ENCODE results near the gene GRIK4.

The GRIK4 gene

DNA sequence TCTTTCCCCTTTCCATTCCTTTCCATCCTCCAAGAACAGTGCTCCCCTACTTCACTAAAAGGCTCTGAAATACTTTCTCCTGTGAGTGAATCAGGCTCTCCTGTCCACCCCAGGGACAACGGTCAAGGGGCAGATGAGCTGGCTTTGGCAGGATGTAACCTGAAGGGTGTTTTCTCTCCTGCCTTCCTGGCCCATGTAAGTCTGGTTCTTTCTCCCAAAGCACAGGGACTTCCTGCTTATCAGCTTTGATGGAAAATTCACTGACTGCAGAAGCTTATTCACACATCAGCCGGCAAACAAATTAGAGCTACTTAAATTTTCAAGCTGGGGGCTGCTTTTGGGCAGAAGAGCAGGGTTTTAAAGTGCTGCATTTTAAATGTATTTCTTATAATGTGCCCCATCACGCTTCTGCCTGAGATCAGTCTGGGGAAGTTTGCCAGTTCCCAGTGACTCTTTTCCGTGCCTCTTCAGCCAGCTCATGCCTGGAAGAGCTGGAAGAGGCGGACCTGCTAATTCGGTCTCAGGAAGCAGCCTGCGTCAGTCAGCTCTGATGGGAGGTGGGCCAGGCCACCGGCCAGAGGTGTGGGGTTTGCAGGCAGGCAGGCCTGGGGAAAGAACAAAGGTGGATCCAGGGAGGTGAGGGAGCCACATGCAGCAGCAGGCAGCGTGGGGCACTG, 372.0 kb downstream of the GRIK4 start:
- DNase-seq (ENCODE audit: low read depth), result peak; percentile 39

DNA sequence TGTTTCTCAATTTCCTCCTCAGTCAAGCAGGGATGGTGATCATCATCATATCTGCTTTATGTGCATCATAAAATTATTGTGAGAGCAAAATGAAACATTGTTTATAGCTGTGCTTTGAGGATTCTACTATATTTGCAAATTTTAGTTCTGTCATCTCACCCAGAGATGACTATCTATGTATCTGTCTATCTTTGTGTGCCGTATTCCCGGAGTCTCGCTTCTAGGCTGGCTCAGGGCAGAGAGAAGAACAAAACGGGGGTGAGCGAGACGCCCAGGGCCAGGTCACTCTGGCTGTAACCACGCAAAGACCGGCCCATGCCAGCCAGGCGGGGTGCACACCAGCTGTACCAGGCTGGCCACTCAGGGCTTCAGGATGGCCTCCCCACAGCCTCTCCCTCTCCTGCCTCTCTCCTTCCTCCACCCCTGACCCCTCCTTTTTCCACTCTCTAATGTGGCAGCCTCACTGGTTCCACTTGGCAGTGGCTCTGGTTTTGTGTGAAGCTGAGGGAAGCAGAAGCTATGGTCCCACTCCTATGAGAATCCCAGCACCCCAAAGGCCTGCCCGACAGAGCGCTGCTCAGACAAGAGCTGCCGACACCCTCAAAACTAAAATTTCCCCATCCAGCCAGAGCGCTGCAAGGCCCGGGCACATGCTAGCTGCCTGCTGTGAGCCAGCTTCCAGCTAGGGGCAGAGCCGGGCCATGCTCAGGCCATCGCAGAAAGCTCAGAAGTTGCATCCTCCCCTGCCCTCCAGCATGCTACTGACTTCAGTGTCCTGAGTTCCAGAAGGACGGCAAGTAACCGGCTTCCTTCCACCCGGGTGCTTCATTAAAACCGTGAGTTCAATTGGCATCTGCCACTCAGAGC, 372.8 kb downstream of the GRIK4 start:
- DNase-seq (ENCODE audit: low read depth), result no peak

DNA sequence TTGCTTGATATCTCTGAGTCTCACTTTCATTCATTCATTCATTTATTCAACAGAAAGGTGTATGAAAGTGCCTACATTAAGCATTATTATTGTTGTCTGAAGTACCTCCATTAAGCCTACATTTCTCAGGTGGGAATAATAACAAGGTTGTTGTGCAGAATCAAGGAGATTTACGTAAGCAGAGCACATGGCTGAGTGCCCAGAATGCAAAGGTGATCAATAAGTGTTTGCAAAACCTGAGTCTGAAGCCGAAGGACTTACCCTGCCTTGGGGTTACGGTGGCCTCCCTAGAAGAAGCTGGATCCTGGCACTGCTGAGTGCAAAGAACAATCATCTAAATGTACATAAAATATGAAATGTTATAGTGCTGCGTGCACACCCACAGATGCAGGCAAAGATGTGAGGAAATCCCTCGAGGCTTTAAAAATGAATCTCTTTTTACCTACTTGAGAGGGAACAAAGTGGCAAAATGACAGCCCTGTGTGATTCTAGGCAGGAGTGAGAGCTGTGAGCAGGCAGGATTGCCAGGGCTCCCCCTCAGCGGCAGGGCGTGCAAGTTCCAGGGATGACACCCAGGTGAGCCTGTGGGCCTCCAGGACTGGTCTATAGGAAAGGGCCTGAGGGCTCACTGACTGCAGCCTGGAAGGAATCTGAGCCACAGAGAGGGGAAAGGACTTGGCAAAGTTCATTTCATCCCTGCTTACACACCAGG, 379.2 kb downstream of the GRIK4 start:
- DNase-seq (ENCODE audit: low read depth), result no peak

DNA sequence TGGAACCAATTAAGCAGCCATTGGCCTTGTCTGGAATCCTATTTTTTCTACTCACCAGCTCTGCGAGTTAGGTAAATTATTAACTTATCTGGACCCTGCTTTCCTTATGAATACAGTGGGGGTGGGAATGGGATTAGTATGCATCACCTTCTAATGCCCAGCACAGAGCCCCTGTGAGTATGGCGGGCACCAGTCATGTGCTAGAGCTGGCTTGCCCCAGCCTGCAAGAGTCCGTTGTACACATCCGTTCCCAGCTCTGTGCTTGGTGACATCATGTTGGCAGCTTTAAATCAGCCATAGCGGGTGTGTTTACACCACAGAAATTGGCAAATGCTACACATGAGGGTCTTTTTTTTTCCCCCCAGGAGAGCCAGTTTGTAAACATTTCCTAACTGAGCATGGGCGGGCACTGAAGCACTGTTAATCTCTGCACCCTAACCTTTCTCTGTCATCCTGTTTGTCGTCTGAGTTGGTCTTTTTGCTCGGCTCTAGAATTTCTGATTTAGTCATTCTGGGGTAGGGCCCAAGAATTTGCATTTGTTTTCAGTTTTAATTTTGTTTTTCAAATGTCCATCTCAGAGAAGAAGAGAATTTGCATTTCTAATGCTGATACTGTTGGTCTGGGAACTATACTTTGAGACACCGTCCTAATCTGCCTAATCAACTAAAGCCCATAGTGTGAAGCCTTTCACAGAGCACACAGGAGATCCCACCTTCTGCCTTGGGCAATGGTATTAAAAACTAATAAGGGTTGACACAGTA, 382.1 kb downstream of the GRIK4 start:
- no peak for DNase-seq (ENCODE audit: low read depth)

DNA sequence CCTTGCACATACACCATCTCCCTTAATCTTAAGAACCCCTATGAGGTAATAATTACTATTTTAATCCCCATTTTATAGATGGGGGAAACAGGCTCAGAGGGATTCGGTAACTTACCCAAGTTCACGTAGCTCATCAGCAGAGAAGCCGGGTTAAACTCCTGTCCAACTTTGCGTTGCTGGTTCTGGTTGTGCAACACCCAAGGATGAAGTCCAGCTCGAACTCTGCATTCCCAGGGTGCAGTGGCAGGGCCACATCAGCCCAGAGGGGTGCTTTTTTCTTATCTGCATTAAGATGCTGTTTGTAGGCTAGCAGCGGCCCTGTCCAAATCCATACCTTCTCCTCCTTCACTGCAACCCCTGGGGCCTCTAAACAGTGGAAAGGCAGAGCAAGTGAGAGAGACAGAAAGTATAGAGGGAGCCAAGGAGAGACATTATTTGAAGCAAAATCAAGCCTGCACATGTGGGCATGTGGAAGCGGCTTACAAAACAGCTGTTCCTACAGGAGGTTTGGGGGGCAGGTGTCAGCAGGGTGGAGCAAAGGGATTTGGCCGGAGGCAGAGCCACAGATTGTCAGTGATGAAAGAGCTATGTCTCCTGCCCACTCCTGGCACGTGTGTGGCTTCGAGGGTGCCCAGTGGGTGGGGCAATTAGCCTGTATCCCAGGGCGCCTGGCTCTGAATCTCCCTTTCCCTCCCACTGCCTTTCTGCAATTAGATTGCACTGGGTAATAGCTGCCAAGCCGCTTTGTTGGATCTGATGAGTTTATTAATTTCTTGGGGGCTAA, 382.8 kb downstream of the GRIK4 start:
- no peak for DNase-seq (ENCODE audit: low read depth)

DNA sequence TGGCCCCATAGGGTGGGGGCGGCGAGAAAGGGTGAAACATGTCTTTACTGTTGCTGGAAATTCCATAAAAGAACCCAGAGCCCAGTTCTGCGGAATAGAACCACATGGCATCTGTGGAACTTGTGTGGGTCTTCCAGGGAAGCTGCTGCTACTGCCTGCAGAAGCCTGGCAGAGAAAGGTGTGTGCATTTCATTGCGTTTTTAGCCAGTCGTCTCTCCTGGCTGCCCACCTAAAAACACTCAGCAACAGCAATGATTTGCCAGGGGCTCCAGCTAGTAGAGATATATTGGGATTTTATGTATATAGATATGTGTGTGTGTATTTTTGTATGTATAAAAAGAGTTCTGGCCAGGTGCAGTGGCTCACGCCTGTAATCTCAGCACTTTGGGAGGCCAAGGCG, 385.1 kb downstream of the GRIK4 start:
- DNase-seq (ENCODE audit: low read depth), result no peak

DNA sequence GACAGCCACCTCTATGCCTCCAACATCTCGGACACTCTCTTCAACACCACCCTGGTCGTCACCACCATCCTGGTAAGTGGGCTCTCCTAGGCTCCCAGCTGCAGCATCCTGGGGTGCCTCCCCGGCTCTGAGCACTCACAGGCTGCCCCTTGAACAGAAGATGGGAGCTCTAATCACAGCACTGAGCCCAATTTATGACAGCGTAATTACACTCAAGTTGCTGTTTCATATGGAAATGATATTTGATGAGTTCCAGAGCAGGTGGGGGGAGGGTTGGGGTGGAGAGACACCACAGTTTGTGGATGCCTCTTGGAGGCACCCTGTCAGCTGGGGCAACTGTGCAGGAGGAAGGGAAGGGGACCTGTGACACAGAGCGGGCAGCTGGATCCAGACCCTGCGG, 387.0 kb downstream of the GRIK4 start:
- DNase-seq (ENCODE audit: low read depth), result no peak

DNA sequence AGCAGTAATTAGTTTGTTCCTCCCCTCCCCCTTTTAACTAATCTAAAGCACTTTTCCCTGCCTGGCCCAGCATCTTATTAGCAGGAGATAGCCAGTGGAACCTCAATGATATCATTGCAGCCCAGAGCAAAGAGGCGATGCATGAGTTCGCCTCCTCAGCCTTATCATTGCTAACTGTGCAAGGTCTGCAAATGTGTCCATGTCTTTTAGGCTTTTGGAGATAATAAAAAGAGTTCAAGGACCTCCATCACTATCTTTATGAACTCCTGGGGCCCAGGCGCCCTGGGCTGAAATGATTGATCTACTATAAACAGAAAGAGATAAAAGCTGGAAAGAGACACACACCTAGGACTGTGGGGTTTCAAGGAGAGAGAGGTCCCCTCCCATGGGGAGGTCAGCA, 388.2 kb downstream of the GRIK4 start:
- no peak for DNase-seq (ENCODE audit: low read depth)

DNA sequence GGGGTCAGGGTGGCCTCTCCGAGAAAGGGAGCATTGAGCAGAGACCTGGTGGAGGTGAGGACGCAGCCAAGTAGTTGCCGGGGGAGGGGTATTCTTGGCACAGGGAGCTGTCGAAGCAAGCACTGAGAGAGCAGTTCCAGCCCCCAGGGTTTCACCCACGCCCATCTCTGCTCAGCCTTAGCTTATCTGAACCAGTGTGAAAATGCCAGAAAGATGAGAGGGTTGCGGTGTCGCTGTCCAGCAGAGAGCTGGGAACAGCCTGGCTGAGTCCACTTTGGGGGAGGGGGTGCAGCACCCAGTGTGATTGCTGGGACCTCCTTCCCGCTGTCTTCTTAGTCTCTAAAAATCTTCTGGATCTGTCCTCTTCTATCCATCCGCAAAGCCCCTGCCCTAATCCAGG, 389.1 kb downstream of the GRIK4 start:
- DNase-seq (ENCODE audit: low read depth), result no peak

DNA sequence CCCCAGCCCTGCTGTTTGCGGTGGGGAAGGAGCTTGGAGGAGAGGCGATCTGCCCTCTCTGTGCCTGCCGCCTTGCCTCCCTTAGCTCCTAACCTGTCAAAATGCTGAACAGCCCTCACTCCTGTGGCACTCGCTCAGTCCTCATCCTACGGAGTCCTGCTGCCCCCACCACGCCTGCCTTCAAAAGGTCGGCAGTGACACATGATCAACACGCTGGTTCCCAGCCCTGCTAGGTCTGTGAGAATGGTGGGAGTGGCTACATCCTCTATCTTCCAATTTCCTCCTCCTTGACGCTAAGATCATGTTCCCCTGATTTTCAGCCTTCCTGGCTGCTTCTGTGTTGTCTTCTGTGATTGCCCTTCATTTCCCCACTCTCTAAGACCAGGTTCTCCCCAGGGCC, 392.1 kb downstream of the GRIK4 start:
- no peak for DNase-seq (ENCODE audit: low read depth)

DNA sequence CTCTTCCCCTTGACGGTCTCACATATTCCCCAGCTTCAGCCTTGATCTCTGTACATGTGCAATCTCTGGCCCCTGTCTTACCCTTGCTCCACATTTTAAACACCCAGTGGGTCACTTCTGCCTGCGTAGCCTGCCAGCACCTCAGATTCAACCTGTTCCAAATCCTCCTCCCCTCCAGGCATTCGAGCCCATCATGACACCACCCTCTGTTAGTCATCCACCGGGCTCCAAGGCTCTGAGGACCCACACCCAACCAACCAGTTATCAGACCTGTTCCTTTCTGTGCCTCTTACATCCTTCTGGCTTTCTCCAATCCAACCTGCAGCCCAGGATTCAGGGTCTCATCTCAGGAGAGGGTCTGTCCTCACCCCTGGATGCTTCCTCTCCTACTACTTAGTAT, 392.6 kb downstream of the GRIK4 start:
- no peak for DNase-seq (ENCODE audit: low read depth)

DNA sequence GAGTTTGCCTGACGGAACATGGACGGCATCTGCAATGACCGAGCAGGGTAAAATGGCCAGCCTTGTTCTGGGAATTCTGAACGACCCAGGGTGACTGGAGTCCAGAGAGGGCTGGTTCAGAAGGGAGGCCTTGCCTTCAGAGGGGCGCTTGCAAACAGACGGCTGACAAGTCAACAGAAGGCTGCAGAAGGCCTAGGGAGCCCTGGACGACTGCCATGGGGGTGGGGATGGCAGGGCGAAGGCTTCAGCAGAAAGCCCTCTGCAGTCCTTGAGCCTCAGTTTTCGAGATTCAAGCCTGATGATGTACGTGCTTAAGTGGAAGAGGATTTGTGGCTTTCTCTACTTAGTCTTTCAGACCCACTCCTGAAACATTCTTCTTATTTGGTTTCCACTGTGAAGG, 395.2 kb downstream of the GRIK4 start:
- DNase-seq (ENCODE audit: low read depth), result no peak

DNA sequence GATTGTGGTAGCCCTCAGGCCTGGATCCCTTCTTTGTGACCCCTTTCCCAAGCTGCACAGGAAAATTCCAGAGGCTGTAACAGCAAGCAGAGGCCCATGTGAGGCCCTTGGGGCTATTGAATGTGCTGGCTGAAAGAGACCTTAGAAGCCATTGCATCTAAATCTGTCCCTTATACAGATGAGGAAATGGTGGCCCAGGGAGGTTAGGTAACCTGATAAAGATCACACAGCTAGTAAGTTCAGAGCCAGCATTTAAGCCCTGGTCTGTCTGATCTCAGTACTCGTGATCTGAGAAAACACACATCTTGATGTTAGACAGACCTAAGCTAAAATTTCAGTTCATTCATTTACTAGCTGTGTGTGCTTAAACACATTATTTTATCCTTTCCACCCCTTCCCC, 396.4 kb downstream of the GRIK4 start:
- DNase-seq (ENCODE audit: low read depth), result no peak

DNA sequence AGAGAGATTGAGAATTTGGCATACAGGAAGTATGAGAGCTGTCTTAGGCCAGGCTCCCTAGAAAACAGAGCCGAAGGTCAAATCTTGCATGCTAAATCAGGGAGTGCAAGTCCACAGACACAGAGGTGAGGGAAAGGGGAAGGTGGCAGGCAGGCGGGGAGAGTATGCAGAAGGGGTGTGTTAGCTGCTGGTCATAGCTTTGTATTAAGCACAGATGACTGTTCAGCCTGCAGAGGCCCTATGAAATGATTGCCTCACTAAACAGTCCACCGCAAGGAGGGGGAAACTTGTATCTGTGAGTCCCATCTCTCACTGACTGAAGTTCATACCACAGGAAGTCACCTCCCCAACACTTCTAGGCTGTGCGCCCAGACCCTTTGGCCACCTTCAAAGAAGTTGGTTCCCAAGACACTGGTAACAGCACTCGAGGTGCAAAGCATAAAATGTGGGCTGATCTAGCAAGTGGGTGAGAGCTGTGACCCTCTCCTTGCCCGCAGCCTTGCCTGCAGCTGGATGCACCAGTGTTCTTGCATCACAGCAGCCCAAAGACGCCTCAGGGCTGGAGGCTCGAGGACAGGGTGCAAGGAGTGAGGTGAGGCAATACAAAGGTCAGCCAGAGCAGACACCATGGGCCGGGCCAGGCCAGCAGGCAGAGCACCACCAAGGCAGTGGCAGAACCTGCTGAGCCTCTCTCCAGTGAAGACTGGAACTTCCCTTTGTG, 397.1 kb downstream of the GRIK4 start:
- DNase-seq (ENCODE audit: low read depth), result no peak

DNA sequence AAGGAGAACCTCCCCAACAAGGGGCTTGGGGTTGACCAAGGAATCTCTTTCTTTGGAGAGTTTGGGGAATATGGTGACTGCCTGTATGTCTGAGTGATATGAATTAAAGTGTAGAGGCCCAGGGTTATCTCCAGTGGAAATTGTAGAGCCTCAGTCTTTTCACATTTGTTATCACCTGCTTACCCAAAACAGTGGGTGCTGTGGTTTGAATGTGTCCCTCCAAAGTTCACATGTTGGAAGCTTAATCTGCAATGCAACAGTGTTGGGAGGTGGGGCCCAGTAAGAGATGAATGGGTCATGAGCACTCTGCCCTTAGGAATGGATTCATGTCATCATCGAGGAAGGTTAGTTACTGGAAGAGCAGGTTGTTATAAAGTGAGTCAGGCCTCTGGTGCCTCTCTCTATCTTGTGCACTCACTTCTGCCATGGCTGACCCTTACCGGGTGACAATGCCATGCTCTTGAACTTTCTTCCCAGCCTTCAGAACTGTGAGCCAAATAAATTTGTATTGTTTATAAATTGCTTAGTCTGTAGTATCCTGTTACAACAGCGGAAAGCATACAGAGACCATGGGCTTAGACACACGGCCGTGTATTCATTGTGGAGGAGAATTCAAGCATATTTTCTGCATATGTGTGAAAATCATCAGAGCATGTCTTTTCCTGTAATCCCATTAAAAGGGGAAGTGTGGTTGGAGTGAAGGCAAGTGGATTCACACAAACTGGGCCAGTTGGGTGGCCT, 398.3 kb downstream of the GRIK4 start:
- no peak for DNase-seq (ENCODE audit: low read depth)

DNA sequence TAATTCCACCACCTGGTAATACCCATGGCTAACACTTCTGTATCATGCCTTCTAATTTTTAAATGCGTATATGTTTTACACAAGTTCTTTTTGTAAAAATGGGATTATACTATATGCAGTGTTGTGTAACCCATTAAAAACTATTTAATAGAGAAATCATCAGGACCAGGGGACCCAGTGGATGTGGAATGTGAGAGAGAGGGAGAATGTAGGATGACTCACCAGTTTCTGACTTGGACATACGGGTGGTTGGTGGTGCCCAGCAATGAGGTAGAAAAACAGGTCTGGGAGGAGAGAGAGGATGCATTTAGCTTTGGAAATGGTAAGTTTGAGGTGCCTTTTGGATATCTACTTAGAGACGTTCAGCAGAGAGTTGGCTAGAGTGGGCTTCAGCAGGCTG, 400.4 kb downstream of the GRIK4 start:
- DNase-seq (ENCODE audit: low read depth), result no peak

DNA sequence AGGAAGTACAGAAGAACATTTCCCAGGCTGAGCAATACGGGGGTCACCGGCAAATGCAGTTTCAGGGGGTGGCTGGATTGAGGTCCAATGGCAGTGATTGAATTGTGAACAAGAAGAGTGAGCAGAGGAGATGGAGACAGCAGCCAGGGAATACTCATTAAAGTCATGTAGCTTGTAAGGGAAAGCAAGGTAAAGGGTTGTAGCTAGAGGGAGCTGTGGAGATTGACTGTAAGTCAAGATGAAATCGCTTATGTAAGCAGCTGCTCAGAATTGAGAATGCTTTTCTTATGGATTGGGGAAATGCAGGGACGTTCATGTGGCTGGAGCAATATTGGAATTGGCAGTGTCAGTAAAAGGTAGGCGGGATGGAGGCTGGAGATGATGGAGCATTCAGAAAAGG, 401.0 kb downstream of the GRIK4 start:
- peak; percentile 12 for DNase-seq (ENCODE audit: low read depth)

DNA sequence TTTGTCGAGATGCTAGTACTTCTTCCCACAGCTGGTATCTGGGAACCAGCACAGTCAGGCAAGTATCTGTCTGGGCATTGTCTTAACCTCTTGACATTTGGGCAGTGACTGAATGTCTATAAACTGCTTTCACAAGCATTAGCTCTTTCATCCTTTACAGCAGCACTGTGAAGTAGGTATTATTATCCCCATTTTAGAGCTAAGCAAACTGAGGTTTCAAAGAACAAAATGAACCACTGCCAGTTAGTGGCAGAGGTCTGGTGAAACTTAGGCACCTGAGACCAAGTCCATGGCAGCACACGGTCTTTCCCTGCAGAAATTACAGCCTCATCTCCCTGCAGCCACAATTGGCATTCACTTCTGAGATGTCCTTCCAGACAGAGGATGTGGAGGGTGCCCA, 401.4 kb downstream of the GRIK4 start:
- DNase-seq (ENCODE audit: low read depth), result no peak

DNA sequence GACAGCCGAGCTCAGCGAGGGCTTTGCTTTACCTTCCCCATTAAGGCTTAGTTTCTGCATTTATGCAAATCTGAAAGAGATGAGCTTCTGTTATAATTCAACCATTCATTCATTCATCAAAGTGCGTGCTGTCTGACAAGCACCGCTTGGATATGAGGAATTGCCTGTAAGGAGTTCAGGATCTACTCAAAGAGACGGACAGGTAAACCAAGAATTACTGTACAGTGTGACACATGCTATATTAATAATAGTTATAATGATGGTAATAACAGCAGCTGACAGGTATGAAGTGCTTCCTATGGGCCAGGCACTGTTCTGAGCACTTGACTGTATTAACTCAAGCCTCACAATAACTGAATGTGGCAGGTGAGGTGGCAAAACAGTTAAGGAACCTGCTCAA, 402.5 kb downstream of the GRIK4 start:
- DNase-seq (ENCODE audit: low read depth), result no peak

DNA sequence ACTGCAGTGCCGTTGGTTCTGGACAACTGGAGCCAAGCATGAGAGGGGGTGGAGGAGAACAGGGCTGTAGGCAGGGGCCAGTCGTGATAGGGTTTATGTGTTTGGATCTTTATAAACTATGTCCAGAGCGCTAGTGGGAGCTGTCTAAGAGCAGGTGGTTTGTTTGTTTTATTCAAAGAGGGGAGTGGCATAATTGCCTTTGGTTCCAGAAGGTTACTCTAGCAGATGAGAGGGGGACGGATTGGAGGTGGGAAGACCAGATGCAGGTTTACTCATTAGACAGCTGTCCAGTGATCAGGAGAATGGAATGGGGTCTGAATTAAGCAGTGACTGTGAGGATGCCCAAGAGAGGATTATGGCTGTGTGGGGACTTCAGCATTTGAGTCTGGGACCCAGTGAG, 403.1 kb downstream of the GRIK4 start:
- no peak for DNase-seq (ENCODE audit: low read depth)

Measured in GM04504 (cell line).